GM12801 (cell line): ENCODE data around the gene CIDEB.

Experiments
- TF ChIP-seq, protein P1 (sequence below): IDR thresholded peaks from one replicate; pipeline ENCODE4 v1.5.1; 2011; ENCODE audit warnings: control low read depth; ENCODE audit not compliant: insufficient read length; ENCODE audit errors: extremely low read depth

The CIDEB gene

DNA sequence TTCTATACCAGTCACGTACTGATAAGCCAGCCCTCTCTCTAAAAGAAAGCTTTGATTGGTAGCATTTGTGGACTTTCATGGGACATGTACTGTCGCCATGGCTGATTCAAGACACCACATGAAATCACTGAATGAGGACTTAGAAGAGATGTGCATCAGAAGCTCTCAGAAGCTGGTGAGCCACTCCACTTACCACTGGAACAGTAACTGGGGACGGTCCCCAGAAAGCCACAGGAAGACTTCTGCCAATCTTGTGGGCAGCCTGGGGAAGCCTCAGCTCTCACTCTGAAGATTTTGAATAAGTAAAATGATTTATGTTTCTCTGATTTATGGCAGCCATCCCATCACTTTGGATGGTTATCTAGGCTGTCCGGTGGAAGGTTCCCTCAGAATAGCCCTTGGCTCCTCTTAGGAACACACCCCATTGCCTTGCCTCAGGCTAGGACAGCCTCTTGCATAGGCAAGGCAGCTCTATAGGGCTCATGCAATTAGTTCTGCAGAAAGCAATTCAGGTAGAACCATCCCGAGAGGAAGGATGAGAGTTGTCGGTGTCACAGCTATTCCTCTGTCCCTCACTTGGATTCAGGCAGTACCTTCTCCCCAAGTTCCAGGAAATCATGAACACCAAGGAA, 18.0 kb downstream of the CIDEB start:
- TF ChIP-seq, protein P1, sequence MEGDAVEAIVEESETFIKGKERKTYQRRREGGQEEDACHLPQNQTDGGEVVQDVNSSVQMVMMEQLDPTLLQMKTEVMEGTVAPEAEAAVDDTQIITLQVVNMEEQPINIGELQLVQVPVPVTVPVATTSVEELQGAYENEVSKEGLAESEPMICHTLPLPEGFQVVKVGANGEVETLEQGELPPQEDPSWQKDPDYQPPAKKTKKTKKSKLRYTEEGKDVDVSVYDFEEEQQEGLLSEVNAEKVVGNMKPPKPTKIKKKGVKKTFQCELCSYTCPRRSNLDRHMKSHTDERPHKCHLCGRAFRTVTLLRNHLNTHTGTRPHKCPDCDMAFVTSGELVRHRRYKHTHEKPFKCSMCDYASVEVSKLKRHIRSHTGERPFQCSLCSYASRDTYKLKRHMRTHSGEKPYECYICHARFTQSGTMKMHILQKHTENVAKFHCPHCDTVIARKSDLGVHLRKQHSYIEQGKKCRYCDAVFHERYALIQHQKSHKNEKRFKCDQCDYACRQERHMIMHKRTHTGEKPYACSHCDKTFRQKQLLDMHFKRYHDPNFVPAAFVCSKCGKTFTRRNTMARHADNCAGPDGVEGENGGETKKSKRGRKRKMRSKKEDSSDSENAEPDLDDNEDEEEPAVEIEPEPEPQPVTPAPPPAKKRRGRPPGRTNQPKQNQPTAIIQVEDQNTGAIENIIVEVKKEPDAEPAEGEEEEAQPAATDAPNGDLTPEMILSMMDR, result no peak

DNA sequence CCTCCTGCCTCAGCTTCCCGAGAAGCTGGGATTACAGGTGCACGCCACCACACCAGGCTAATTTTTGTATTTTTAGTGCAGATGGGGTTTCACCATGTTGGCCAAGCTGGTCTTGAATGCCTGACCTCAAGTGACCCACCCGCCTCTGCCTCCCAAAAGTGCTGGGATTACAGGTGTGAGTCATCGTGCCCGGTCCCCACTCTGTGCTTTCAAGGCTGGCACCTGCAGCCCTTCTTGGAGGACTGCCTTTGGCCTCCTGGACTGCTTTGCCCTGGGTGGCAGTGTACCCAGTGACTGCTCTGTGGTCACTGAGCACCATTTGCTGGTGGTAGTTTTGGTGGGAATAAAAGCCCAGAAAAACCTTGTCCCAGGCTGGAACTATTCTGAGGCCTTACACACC, 20.8 kb downstream of the CIDEB start:
- TF ChIP-seq, protein P1, result no peak

DNA sequence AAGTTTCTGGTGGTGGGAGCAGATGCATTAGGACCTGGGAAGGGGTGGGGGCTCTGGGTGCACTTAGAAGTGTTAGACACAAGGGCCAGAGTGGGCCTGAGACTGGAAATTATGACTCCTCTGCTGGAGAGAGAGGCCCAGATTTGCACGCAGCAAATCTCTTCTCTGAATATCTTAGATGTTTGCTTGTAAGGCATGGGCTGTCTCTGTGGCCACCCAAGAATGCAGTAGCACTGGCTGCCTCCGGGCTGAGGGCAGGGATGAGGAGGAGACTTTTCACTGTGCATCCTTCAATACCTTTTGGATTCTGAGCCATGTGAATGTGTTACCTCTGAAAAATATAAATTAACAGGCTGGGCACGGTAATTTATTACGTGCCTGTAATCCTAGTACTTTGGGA, 22.4 kb downstream of the CIDEB start:
- TF ChIP-seq, protein P1, result no peak

DNA sequence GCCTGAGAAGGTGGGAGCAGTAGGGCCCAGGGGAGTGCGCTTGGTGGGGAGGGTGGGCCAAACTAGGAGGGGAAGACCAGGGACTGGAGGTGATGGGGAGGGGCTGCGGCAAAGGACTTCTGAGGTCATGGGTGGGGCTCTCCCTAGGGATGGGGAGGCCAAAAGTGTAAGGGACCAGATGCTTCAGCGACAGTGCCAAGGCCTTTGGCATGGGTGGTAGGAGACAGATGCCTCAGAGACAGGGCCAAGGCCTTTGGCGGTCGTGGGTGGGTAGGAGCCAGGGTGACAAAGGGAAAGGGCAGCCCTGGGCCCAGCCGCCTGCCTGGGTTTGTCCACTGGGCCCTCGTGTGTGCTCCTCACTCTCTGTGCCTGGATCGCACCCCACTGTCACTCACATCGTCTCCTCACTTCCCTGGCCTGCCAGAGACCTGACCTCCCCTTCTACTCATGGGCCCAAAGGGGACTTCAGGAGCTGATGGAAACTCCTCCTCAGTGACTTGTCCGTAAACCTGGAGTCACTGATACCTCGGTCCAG, 23.2 kb downstream of the CIDEB start:
- TF ChIP-seq, protein P1, result no peak

DNA sequence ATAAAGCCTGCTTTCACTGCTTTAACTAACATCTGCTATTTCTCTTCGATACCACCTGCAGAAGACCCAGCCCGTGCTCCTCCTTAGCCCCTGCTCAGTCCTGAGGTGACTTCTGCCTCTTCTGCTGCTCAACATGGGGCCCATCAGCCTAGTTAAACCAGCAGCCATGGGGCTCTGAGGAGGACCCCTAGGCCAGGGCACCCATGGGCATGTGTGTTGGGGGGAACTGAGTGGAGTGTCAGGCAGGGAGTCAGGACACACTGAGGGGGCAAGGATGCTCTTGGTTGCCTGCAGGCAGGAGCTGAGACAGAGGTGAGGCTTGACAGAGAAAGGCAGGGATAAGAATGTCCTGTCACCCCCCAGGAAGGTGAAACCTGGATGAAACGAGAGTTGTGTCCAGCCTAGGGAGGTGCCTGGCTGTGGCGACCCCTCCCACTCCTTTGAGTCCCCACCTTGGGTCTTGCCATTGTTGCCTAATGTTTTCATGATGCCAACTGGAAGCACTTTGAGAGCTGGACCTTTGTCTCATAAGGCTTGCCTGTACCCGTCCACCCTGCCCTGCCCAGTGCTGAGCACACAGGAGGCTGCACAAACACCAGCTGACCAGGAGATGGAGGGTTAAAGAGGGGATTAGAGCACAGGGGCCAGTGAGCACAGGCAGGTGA, 23.8 kb downstream of the CIDEB start:
- TF ChIP-seq, protein P1, result no peak

DNA sequence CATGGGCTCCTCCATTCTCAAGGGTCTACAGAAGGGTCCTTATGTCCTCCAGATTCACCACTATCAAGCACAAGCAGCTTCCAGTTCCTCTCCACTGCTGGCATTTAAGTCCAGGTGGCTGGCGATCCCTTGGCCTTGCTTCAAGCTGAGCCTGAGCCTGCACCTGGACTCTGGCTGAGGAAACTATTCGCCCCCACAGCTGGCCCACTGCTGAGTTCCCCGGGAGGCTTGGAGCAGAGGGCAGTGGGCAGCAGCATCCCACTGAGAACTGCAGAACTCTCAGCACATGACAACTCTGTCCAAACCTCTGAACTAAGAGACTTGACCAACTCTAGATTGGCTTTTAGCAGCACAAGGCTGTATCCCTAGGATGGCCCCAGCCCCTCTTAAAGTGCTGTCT, 25.0 kb downstream of the CIDEB start:
- TF ChIP-seq, protein P1, result no peak

DNA sequence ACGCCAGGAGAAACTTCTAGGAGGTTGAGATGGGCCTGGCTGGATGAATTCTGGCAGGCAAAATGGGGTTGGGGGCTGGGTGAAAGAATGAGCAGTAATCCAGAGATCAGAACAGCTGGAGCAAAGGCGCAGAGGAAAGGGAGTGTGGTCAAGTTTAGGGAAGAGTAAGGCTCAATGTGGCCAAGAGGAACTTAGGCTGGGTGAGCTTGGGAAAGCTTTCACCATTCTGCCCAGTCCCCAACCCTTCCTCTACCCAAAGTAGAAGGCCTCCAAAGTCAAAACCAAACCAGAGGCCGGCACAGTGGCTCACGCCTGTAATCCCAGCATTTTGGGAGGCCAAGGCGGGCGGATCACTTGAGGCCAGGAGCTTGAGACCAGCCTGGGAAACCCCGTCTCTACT, 26.1 kb downstream of the CIDEB start:
- TF ChIP-seq, protein P1, result no peak
